Panc1 (cell line): Measurements from ENCODE around the gene EID2. TPM values are rescaled to one million over a fixed set of nuclear protein-coding genes. Genes with fewer than 3 reads are reported as not detected.

Source experiments
- ATAC-seq: fragments of 200-7000 bp; cut with Tn5 transposase; 2 replicates; pipeline ENCODE4 v1.9.1; 2020; ENCODE audit warnings: mild to moderate bottlenecking, moderate library complexity
- BruUV-seq: library from RNA; stranded (reverse); fragments of 400-500 nt; replicated peaks from 2 replicates; lab custom pipeline; 2021; lab: Mats Ljungman, UMichigan
- CTCF ChIA-PET: fragments of 300-600 bp; sonication (Branson Sonifier 250); formaldehyde crosslinking; loops from one replicate; lab custom pipeline; 2022; ENCODE audit warnings: antibody characterized with exemption; lab: Charles Lee
- POLR2A ChIA-PET: fragments of 300-600 bp; sonication (Branson Sonifier 250); formaldehyde crosslinking; loops from one replicate; lab custom pipeline; 2022; ENCODE audit warnings: antibody characterized with exemption; lab: Charles Lee
- DNase-seq: peaks from one replicate; pipeline ENCODE4 v3.0.0-alpha.2; 2010; ENCODE audit warnings: low read depth, low spot score
- H3K27ac ChIP-seq: 2 replicates; pipeline ENCODE4 v1.5.1; 2011; ENCODE audit warnings: mild to moderate bottlenecking, low read length, inconsistent platforms
- H3K27me3 ChIP-seq: fragments of 200-500 bp; sonication (Bioruptor generic); 2 replicates; pipeline ENCODE4 v1.6.0; 2014; ENCODE audit warnings: low read length, inconsistent platforms; ENCODE audit not compliant: control insufficient read depth, insufficient read depth
- H3K36me3 ChIP-seq: fragments of 200-500 bp; sonication (Bioruptor generic); 2 replicates; pipeline ENCODE4 v1.5.1; 2014; ENCODE audit warnings: inconsistent platforms, mild to moderate bottlenecking, low read length, moderate library complexity; ENCODE audit not compliant: control insufficient read depth, insufficient read depth
- H3K4me1 ChIP-seq: 2 replicates; pipeline ENCODE4 v1.5.1; 2011; ENCODE audit warnings: inconsistent platforms, mild to moderate bottlenecking, low read length, moderate library complexity; ENCODE audit not compliant: control insufficient read depth, insufficient read depth
- H3K4me3 ChIP-seq, 2 experiments: 2 replicates each; pipeline ENCODE4 v1.5.1; 2011 to 2012; ENCODE audit warnings: low read depth in 2 of 2, low read length in 2 of 2, mild to moderate bottlenecking in 2 of 2, inconsistent platforms in 1 of 2, moderate library complexity in 1 of 2
- H3K9me3 ChIP-seq: fragments of 200-500 bp; sonication (Bioruptor generic); 2 replicates; pipeline ENCODE4 v1.5.1; 2014; ENCODE audit warnings: low read depth, mild to moderate bottlenecking, inconsistent platforms, low read length, moderate library complexity; ENCODE audit not compliant: control insufficient read depth, insufficient read depth
- POLR2AphosphoS5 ChIP-seq: IDR thresholded peaks from 2 replicates; pipeline ENCODE4 v1.6.1; 2012; ENCODE audit warnings: mild to moderate bottlenecking, low read depth, low read length, moderate library complexity
- SIN3A ChIP-seq: IDR thresholded peaks from 2 replicates; pipeline ENCODE4 v1.6.1; 2012; ENCODE audit warnings: low read depth, mild to moderate bottlenecking, low read length, moderate library complexity, borderline replicate concordance; ENCODE audit not compliant: insufficient read depth
- TCF7L2 ChIP-seq: IDR thresholded peaks from 2 replicates; pipeline ENCODE4 v1.6.1; 2011; ENCODE audit warnings: mild to moderate bottlenecking, low read depth, low read length, inconsistent platforms
- in situ Hi-C: cut with HindIII; loops from 2 replicates; pipeline ENCODE4 v1.10.0; 2016; ENCODE audit warnings: low sequenced_read_pairs, low pct_unique_long_range_greater_than_20kb
- intact Hi-C: fragments of 100-400 bp; cut with micrococcal nuclease; formaldehyde crosslinking; loops from one replicate; pipeline ENCODE4 v1.10.0; 2022; ENCODE audit not compliant: unreplicated experiment
- total RNA-seq: library from RNA; stranded (reverse); gene quantifications from one replicate; pipeline ENCODE4 v1.2.1, GENCODE V29; 2021; ENCODE audit not compliant: unreplicated experiment
- TF ChIP-seq, protein P1 (sequence below), 2 experiments: IDR thresholded peaks; 2 replicates each; pipeline ENCODE4 v1.6.1; 2011 to 2012; ENCODE audit warnings: low read depth in 2 of 2, control low read depth in 1 of 2, low read length in 1 of 2, mild to moderate bottlenecking in 1 of 2, moderate library complexity in 1 of 2; ENCODE audit not compliant: insufficient read depth in 1 of 2
- TF ChIP-seq, protein P2 (sequence below): fragments of 450-650 bp; IDR thresholded peaks from 2 replicates; pipeline ENCODE4 v1.5.1; 2017; ENCODE audit warnings: mild to moderate bottlenecking

The EID2 gene
- total RNA-seq, 1 experiment from 2014 or later, result 163 TPM

DNA sequence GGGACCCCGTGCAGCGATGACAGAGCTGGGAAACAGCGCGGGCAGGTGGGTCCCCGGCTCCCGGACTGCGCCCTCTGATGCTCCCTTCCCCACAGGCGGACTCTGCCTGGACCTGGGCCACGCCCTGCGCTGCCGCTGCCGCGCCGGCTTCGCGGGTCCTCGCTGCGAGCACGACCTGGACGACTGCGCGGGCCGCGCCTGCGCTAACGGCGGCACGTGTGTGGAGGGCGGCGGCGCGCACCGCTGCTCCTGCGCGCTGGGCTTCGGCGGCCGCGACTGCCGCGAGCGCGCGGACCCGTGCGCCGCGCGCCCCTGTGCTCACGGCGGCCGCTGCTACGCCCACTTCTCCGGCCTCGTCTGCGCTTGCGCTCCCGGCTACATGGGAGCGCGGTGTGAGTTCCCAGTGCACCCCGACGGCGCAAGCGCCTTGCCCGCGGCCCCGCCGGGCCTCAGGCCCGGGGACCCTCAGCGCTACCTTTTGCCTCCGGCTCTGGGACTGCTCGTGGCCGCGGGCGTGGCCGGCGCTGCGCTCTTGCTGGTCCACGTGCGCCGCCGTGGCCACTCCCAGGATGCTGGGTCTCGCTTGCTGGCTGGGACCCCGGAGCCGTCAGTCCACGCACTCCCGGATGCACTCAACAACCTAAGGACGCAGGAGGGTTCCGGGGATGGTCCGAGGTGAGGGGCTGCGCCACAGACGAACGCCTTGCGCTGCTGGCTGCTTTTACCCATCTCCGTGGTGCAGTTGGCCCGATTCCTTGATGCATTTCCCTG, 32.8 kb downstream of the EID2 start:
- ChIA-PET POLR2A (interaction anchor here (0.5 to 4.1 kb wide), 14 partner anchors 8 to 700 kb away, joined by 3 to 38 read pairs (median 5); partner anchors contain the start of genes DLL3, DYRK1B, EID2B and RPS16), CTCF (interaction anchor here (0.5 to 4.5 kb wide), 16 partner anchors 8 to 166 kb away, joined by 3 to 34 read pairs (median 5); partner anchors contain the start of genes DLL3, EID2B, RPS16 and TIMM50)
- Histone ChIP-seq H3K36me3 (no peaks in the 10 kb centered on the region), H3K4me3 (peak overlapping the region; percentile 39 to 58), H3K4me1 (peaks cover 21% of the 10 kb centered on the region), H3K27me3 (no peaks in the 10 kb centered on the region), H3K27ac (peak overlapping the region; percentile 81), H3K9me3 (no peaks in the 10 kb centered on the region)
- in situ Hi-C loops (no loop called here), intact Hi-C loops (loop anchor here (2.0 kb wide), 1 partner anchor 26 kb away; the partner anchor contains the start of gene TIMM50)
- peak; percentile 100 for DNase-seq
- TF ChIP-seq, protein P1, sequence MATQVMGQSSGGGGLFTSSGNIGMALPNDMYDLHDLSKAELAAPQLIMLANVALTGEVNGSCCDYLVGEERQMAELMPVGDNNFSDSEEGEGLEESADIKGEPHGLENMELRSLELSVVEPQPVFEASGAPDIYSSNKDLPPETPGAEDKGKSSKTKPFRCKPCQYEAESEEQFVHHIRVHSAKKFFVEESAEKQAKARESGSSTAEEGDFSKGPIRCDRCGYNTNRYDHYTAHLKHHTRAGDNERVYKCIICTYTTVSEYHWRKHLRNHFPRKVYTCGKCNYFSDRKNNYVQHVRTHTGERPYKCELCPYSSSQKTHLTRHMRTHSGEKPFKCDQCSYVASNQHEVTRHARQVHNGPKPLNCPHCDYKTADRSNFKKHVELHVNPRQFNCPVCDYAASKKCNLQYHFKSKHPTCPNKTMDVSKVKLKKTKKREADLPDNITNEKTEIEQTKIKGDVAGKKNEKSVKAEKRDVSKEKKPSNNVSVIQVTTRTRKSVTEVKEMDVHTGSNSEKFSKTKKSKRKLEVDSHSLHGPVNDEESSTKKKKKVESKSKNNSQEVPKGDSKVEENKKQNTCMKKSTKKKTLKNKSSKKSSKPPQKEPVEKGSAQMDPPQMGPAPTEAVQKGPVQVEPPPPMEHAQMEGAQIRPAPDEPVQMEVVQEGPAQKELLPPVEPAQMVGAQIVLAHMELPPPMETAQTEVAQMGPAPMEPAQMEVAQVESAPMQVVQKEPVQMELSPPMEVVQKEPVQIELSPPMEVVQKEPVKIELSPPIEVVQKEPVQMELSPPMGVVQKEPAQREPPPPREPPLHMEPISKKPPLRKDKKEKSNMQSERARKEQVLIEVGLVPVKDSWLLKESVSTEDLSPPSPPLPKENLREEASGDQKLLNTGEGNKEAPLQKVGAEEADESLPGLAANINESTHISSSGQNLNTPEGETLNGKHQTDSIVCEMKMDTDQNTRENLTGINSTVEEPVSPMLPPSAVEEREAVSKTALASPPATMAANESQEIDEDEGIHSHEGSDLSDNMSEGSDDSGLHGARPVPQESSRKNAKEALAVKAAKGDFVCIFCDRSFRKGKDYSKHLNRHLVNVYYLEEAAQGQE (IDR thresholded peaks at IDR 0.05; ENCODE audit: insufficient read depth in 1 of 2, low read depth in 2 of 2, low read length in 1 of 2), result no peak
- no peak for TF ChIP-seq SIN3A
- TF ChIP-seq POLR2AphosphoS5, result no peak
- TF ChIP-seq TCF7L2, result no peak
- TF ChIP-seq, protein P2, sequence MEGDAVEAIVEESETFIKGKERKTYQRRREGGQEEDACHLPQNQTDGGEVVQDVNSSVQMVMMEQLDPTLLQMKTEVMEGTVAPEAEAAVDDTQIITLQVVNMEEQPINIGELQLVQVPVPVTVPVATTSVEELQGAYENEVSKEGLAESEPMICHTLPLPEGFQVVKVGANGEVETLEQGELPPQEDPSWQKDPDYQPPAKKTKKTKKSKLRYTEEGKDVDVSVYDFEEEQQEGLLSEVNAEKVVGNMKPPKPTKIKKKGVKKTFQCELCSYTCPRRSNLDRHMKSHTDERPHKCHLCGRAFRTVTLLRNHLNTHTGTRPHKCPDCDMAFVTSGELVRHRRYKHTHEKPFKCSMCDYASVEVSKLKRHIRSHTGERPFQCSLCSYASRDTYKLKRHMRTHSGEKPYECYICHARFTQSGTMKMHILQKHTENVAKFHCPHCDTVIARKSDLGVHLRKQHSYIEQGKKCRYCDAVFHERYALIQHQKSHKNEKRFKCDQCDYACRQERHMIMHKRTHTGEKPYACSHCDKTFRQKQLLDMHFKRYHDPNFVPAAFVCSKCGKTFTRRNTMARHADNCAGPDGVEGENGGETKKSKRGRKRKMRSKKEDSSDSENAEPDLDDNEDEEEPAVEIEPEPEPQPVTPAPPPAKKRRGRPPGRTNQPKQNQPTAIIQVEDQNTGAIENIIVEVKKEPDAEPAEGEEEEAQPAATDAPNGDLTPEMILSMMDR, result no peak
- no TSS peak for BruUV-seq
- peak; percentile 90 for ATAC-seq

DNA sequence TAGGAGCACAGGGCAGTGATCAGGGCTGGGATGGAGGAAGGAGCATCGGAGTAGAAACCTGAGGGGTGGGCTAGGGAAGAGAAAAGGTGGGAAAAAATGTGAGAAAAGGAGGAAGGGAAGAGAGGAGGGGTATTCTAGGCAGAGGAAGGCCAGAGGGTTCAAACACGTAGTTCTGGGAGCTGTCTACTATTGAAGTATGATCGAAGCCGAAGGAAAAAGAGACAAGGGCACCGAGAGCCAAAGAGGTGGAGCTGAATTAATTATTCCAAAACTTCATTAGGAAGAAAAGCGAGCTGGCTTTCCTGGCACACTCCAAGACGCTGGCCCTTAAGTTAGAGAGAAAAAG, 33.4 kb downstream of the EID2 start:
- TF ChIP-seq POLR2AphosphoS5 (no peak), TCF7L2 (no peak), SIN3A (no peak)
- TF ChIP-seq, protein P2, result no peak
- TF ChIP-seq, protein P1 (IDR thresholded peaks at IDR 0.05; ENCODE audit: insufficient read depth in 1 of 2, low read depth in 2 of 2, low read length in 1 of 2), result no peak
- intact Hi-C loops (loop anchor here (2.0 kb wide), 1 partner anchor 26 kb away; the partner anchor contains the start of gene TIMM50), in situ Hi-C loops (no loop called here)
- Histone ChIP-seq H3K9me3 (no peaks in the 10 kb centered on the region), H3K4me3 (peak overlapping the region; percentile 39 to 58), H3K4me1 (peaks cover 21% of the 10 kb centered on the region), H3K27ac (peak overlapping the region; percentile 62), H3K27me3 (no peaks in the 10 kb centered on the region), H3K36me3 (no peaks in the 10 kb centered on the region)
- ChIA-PET CTCF (interaction anchor here (0.5 to 4.5 kb wide), 12 partner anchors 9 to 170 kb away, joined by 3 to 34 read pairs (median 5); partner anchors contain the start of genes EID2B, RPS16 and TIMM50), POLR2A (interaction anchor here (0.5 to 4.1 kb wide), 8 partner anchors 9 to 327 kb away, joined by 4 to 38 read pairs (median 6); partner anchors contain the start of genes DYRK1B, EID2B, RPS16 and ZFP36)
- BruUV-seq, result no TSS peak
- ATAC-seq, result no peak
- DNase-seq, result peak; percentile 80
